SJSA1 (cell line): Measurements from ENCODE around the gene ROBO1. TPM values are rescaled to one million over a fixed set of nuclear protein-coding genes. Genes with fewer than 3 reads are reported as not detected.

ENCODE experiments used
- DNase-seq, 2 experiments: peaks; one replicate each; pipeline ENCODE4 v3.0.0-alpha.2; 2015 to 2020; ENCODE audit warnings: low spot score in 2 of 2, low read depth in 1 of 2
- H3K27ac ChIP-seq: fragments of 250-450 bp; sonication (Bioruptor Pico); 2 replicates; pipeline ENCODE4 v1.5.1; 2020; ENCODE audit warnings: mild to moderate bottlenecking, moderate library complexity
- H3K27me3 ChIP-seq: fragments of 250-450 bp; sonication (Bioruptor Pico); replicated peaks from 2 replicates; pipeline ENCODE4 v1.5.1; 2020; ENCODE audit warnings: mild to moderate bottlenecking, moderate library complexity
- H3K36me3 ChIP-seq: fragments of 250-450 bp; sonication (Bioruptor Pico); 2 replicates; pipeline ENCODE4 v1.5.1; 2020; ENCODE audit warnings: mild to moderate bottlenecking
- H3K4me1 ChIP-seq: fragments of 250-450 bp; sonication (Bioruptor Pico); replicated peaks from 2 replicates; pipeline ENCODE4 v1.6.1; 2021; ENCODE audit warnings: mild to moderate bottlenecking
- H3K4me3 ChIP-seq: fragments of 250-450 bp; sonication (Bioruptor Pico); 2 replicates; pipeline ENCODE4 v1.5.1; 2020; ENCODE audit warnings: mild to moderate bottlenecking
- H3K9me3 ChIP-seq: fragments of 250-450 bp; sonication (Bioruptor Pico); replicated peaks from 2 replicates; pipeline ENCODE4 v1.5.1; 2020; ENCODE audit warnings: mild to moderate bottlenecking
- total RNA-seq: library from RNA; depleted of rRNA; stranded (reverse); fragments of >200 nt; shearing (Covaris generic); gene quantifications from 2 replicates; pipeline ENCODE4 v1.2.3, GENCODE V29; 2014

The ROBO1 gene
- total RNA-seq, 1 experiment from 2014 or later, result 38.9 TPM

- no peaks in the 10 kb centered on the region for H3K27me3 ChIP-seq
- H3K4me1 ChIP-seq, result peaks cover 21% of the 10 kb centered on the region
- peak overlapping the region; percentile 4; the same call in 1 of the 2 replicates for H3K27ac ChIP-seq
- H3K4me3 ChIP-seq, result no peak overlapping the region
- DNase-seq, result no peak
- no peaks in the 10 kb centered on the region for H3K9me3 ChIP-seq
- no peaks in the 10 kb centered on the region for H3K36me3 ChIP-seq
Observed at GRCh38 chr3:78977073-78977472, 790.7 kb downstream of the ROBO1 start.

GRCh38 chr3:78976200-78976599 is 791.6 kb downstream of the ROBO1 start:
- H3K9me3 ChIP-seq, result no peaks in the 10 kb centered on the region
- no peak for DNase-seq
- no peak overlapping the region for H3K4me3 ChIP-seq
- H3K36me3 ChIP-seq, result no peaks in the 10 kb centered on the region
- 0 out of 2 replicates have a peak overlapping the region, but pooled peaks have one; percentile 4 for H3K27ac ChIP-seq
- H3K4me1 ChIP-seq, result peaks cover 14% of the 10 kb centered on the region
- no peaks in the 10 kb centered on the region for H3K27me3 ChIP-seq

GRCh38 chr3:78974181-78974790 is 793.5 kb downstream of the ROBO1 start:
- H3K27ac ChIP-seq, result peak overlapping the region; percentile 66
- peak in 1 of 2 experiments; percentile 59 for DNase-seq
- H3K9me3 ChIP-seq, result no peaks in the 10 kb centered on the region
- H3K36me3 ChIP-seq, result no peaks in the 10 kb centered on the region
- H3K4me1 ChIP-seq, result peaks cover 14% of the 10 kb centered on the region
- H3K4me3 ChIP-seq, result peak overlapping the region; percentile 18
- H3K27me3 ChIP-seq, result no peaks in the 10 kb centered on the region

GRCh38 chr3:78972617-78973301 is 795.0 kb downstream of the ROBO1 start:
- H3K9me3 ChIP-seq, result no peaks in the 10 kb centered on the region
- no peak overlapping the region for H3K27ac ChIP-seq
- no peak for DNase-seq
- H3K27me3 ChIP-seq, result no peaks in the 10 kb centered on the region
- H3K36me3 ChIP-seq, result no peaks in the 10 kb centered on the region
- no peak overlapping the region for H3K4me3 ChIP-seq
- peaks cover 14% of the 10 kb centered on the region for H3K4me1 ChIP-seq

- Histone ChIP-seq H3K27ac (no peak overlapping the region), H3K36me3 (no peaks in the 10 kb centered on the region), H3K4me3 (no peak overlapping the region), H3K27me3 (no peaks in the 10 kb centered on the region), H3K4me1 (peaks cover 14% of the 10 kb centered on the region; the same call in 1 of the 2 replicates), H3K9me3 (no peaks in the 10 kb centered on the region)
- no peak for DNase-seq
Observed at GRCh38 chr3:78970656-78971055, 797.1 kb downstream of the ROBO1 start.

- no peaks in the 10 kb centered on the region for H3K9me3 ChIP-seq
- DNase-seq, result no peak
- peaks cover 7% of the 10 kb centered on the region; the same call in 1 of the 2 replicates for H3K4me1 ChIP-seq
- no peak overlapping the region for H3K27ac ChIP-seq
- no peaks in the 10 kb centered on the region for H3K27me3 ChIP-seq
- no peak overlapping the region for H3K4me3 ChIP-seq
- no peaks in the 10 kb centered on the region for H3K36me3 ChIP-seq
Observed at GRCh38 chr3:78969483-78969882, 798.3 kb downstream of the ROBO1 start.

- no peak for DNase-seq
Observed at GRCh38 chr3:78967061-78967460, 800.7 kb downstream of the ROBO1 start.

GRCh38 chr3:78963771-78964170 is 804.0 kb downstream of the ROBO1 start:
- Histone ChIP-seq H3K9me3 (no peaks in the 10 kb centered on the region), H3K27me3 (no peaks in the 10 kb centered on the region), H3K36me3 (no peaks in the 10 kb centered on the region), H3K4me3 (no peak overlapping the region), H3K4me1 (no peaks in the 10 kb centered on the region), H3K27ac (no peak overlapping the region)
- DNase-seq, result no peak

More at GRCh38 chr3:78967061-78967460, 800.7 kb downstream of the ROBO1 start:
- H3K4me1 ChIP-seq, result no peaks in the 10 kb centered on the region
- no peaks in the 10 kb centered on the region for H3K9me3 ChIP-seq
- no peak overlapping the region for H3K4me3 ChIP-seq
- H3K27ac ChIP-seq, result no peak overlapping the region
- H3K27me3 ChIP-seq, result no peaks in the 10 kb centered on the region
- H3K36me3 ChIP-seq, result no peaks in the 10 kb centered on the region

- no peaks in the 10 kb centered on the region for H3K36me3 ChIP-seq
- no peaks in the 10 kb centered on the region for H3K27me3 ChIP-seq
- no peaks in the 10 kb centered on the region for H3K4me1 ChIP-seq
- no peak overlapping the region for H3K4me3 ChIP-seq
- no peak for DNase-seq
- H3K27ac ChIP-seq, result no peak overlapping the region
- no peaks in the 10 kb centered on the region for H3K9me3 ChIP-seq
Observed at GRCh38 chr3:78957456-78957855, 810.3 kb downstream of the ROBO1 start.

- peak in 1 of 2 experiments; percentile 42 for DNase-seq
Observed at GRCh38 chr3:78951342-78951945, 816.4 kb downstream of the ROBO1 start.

GRCh38 chr3:78941587-78941986 is 826.2 kb downstream of the ROBO1 start:
- DNase-seq, result no peak
- Histone ChIP-seq H3K27ac (no peak overlapping the region), H3K4me3 (no peak overlapping the region), H3K36me3 (no peaks in the 10 kb centered on the region), H3K4me1 (no peaks in the 10 kb centered on the region), H3K27me3 (no peaks in the 10 kb centered on the region), H3K9me3 (no peaks in the 10 kb centered on the region)

More at GRCh38 chr3:78951342-78951945, 816.4 kb downstream of the ROBO1 start:
- Histone ChIP-seq H3K4me1 (peaks cover 5% of the 10 kb centered on the region), H3K9me3 (no peaks in the 10 kb centered on the region), H3K36me3 (no peaks in the 10 kb centered on the region), H3K27ac (no peak overlapping the region), H3K27me3 (no peaks in the 10 kb centered on the region), H3K4me3 (no peak overlapping the region)

GRCh38 chr3:78940626-78941025 is 827.2 kb downstream of the ROBO1 start:
- DNase-seq, result no peak
- Histone ChIP-seq H3K36me3 (no peaks in the 10 kb centered on the region), H3K27ac (no peak overlapping the region), H3K27me3 (no peaks in the 10 kb centered on the region), H3K4me3 (no peak overlapping the region), H3K9me3 (no peaks in the 10 kb centered on the region), H3K4me1 (no peaks in the 10 kb centered on the region)

- H3K27ac ChIP-seq, result no peak overlapping the region
- no peaks in the 10 kb centered on the region for H3K4me1 ChIP-seq
- H3K27me3 ChIP-seq, result no peaks in the 10 kb centered on the region
- no peaks in the 10 kb centered on the region for H3K36me3 ChIP-seq
- no peaks in the 10 kb centered on the region for H3K9me3 ChIP-seq
- no peak for DNase-seq
- H3K4me3 ChIP-seq, result no peak overlapping the region
Observed at GRCh38 chr3:78940128-78940527, 827.7 kb downstream of the ROBO1 start.

- no peaks in the 10 kb centered on the region for H3K36me3 ChIP-seq
- no peak for DNase-seq
- H3K27me3 ChIP-seq, result no peaks in the 10 kb centered on the region
- no peaks in the 10 kb centered on the region for H3K4me1 ChIP-seq
- H3K27ac ChIP-seq, result no peak overlapping the region
- H3K9me3 ChIP-seq, result no peaks in the 10 kb centered on the region
- H3K4me3 ChIP-seq, result no peak overlapping the region
Observed at GRCh38 chr3:78937475-78937874, 830.3 kb downstream of the ROBO1 start.
